HT1080 (cell line): Measurements from ENCODE around the gene UBASH3B. TPM values are rescaled to one million over a fixed set of nuclear protein-coding genes. Genes with fewer than 3 reads are reported as not detected.

Experiments
- DNase-seq: peaks from one replicate; pipeline ENCODE4 v3.0.0-alpha.2; 2015; ENCODE audit warnings: low read depth
- total RNA-seq: library from RNA; depleted of rRNA; stranded (reverse); fragments of >200 nt; shearing (Covaris generic); gene quantifications from 2 replicates; pipeline ENCODE4 v1.2.3, GENCODE V29; 2014

UBASH3B gene
- total RNA-seq, 1 experiment from 2014 or later, result 175 TPM

- DNase-seq, result no peak
Observed at GRCh38 chr11:122780296-122780949, 124.9 kb downstream of the UBASH3B start.

GRCh38 chr11:122781378-122782195 lies 126.1 kb downstream of the UBASH3B start:
- DNase-seq, result peak; percentile 86

GRCh38 chr11:122782222-122782621 lies 126.7 kb downstream of the UBASH3B start:
- DNase-seq, result no peak

- DNase-seq, result peak; percentile 87
Observed at GRCh38 chr11:122784325-122784955, 128.9 kb downstream of the UBASH3B start.

GRCh38 chr11:122785031-122785541 lies 129.6 kb downstream of the UBASH3B start:
- DNase-seq, result no peak

- no peak for DNase-seq
Observed at GRCh38 chr11:122786896-122787295, 131.4 kb downstream of the UBASH3B start.

- DNase-seq, result no peak
Observed at GRCh38 chr11:122788781-122789535, 133.4 kb downstream of the UBASH3B start.

- no peak for DNase-seq
Observed at GRCh38 chr11:122789907-122790306, 134.4 kb downstream of the UBASH3B start.

- peak; percentile 62 for DNase-seq
Observed at GRCh38 chr11:122791411-122791810, 135.9 kb downstream of the UBASH3B start.

- peak; percentile 81 for DNase-seq
Observed at GRCh38 chr11:122791836-122792235, 136.3 kb downstream of the UBASH3B start.

GRCh38 chr11:122793515-122793914 lies 138.0 kb downstream of the UBASH3B start:
- DNase-seq, result no peak

- no peak for DNase-seq
Observed at GRCh38 chr11:122795307-122795706, 139.8 kb downstream of the UBASH3B start.

GRCh38 chr11:122796128-122796717 lies 140.7 kb downstream of the UBASH3B start:
- DNase-seq, result peak; percentile 30

GRCh38 chr11:122797651-122798050 lies 142.1 kb downstream of the UBASH3B start:
- DNase-seq, result no peak

- DNase-seq, result no peak
Observed at GRCh38 chr11:122799406-122800105, 144.0 kb downstream of the UBASH3B start.

- no peak for DNase-seq
Observed at GRCh38 chr11:122802876-122803275, 147.4 kb downstream of the UBASH3B start.

- DNase-seq, result peak; percentile 93
Observed at GRCh38 chr11:122803306-122803705, 147.8 kb downstream of the UBASH3B start.

GRCh38 chr11:122803716-122804115 lies 148.2 kb downstream of the UBASH3B start:
- DNase-seq, result no peak

- peak; percentile 24 for DNase-seq
Observed at GRCh38 chr11:122804161-122804560, 148.6 kb downstream of the UBASH3B start.

GRCh38 chr11:122804796-122805195 lies 149.3 kb downstream of the UBASH3B start:
- DNase-seq, result no peak
